NCI-H146 treated with DMSO at 0.1 percent for 48 hours (cell line): Measurements from ENCODE around the gene PSMD4.
"Not testable (repeated sequence)": the region's sequence is repeated elsewhere in the genome, so short reads cannot be mapped to it uniquely, and the experiment has no call there.

Experiments used
- DNase-seq: peaks from one replicate; lab custom pipeline; 2025; ENCODE audit not compliant: unreplicated experiment; lab: John Stamatoyannopoulos, UW

PSMD4 gene

DNA sequence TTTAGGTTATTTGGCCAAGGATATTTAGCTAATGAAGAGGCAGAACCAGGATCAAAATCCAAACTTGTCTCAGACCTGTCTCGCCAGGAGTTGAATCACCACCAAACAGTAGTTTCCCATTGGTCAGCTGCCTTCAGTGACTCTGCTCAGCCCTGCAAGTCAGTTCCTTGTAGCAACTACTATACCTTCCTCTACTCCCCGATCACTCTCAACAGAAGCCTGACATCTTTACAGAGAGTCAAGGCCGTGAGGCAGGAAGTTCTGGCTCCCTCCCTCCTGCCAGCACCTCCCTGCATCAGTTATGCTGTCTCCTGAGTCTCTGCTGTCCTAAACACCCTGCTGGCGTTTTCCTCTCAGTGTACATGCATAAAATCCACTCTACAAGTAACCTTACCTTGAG is 13.2 kb downstream of the PSMD4 start:
- DNase-seq: no peak

DNA sequence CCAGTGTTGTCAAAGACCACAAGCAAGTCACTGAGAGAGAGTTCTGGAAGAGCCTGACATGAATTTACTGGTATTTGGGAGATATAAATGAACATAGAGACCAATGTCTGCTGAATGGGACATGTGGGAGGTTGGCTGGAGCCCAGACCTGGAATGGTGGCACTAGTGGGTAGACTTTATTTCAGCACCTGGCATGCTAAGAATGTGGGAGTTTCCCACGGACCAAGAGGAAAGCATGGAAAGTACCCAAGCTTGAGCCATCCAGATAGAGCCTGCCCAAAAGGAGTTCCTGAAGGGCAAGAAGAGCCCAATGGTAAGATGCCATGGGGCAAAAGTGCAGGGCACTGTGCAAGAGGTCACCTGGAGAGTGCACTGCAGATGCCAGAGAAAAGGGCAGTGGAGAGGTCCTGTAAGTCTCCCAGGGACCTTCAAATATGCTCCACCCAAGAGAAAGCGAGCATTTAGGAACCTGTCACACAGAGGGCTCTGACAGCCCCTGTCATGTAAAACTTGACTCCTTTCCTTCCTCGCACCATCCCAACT is 19.5 kb downstream of the PSMD4 start:
- no peak for DNase-seq

DNA sequence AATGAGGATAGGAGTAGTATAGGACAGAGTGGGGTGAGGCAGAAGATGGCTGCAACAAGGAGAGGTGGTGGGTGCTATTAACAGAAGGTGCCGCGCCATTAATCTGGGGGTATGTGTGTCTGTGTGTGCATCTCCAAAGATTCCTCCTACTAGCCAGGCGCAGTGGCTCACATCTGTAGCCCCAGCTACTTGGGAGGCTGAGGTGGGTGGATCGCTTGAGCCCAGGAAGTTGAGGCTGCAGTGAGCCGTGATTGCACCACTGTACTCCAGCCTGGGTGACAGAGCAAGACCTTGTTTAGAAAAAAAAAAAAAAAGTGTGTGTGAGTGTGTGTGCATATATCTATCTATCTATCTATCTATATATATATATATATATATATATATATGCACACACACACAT is 20.8 kb downstream of the PSMD4 start:
- DNase-seq: not testable (repeated sequence)

GRCh38 chr1:151277249-151277648 is 22.7 kb downstream of the PSMD4 start:
- DNase-seq: no peak

- DNase-seq: peak; percentile 94
These were observed 26.9 kb downstream of the PSMD4 start for GRCh38 chr1:151281225-151281968.

- peak; percentile 99 for DNase-seq
These were observed 27.7 kb downstream of the PSMD4 start, which contains the start of gene ZNF687 for GRCh38 chr1:151281969-151282882. TSS of gene ZNF687 (plus strand) at chr1:151282299. CDS start at chr1:151286292, 3,993 bp downstream.

DNA sequence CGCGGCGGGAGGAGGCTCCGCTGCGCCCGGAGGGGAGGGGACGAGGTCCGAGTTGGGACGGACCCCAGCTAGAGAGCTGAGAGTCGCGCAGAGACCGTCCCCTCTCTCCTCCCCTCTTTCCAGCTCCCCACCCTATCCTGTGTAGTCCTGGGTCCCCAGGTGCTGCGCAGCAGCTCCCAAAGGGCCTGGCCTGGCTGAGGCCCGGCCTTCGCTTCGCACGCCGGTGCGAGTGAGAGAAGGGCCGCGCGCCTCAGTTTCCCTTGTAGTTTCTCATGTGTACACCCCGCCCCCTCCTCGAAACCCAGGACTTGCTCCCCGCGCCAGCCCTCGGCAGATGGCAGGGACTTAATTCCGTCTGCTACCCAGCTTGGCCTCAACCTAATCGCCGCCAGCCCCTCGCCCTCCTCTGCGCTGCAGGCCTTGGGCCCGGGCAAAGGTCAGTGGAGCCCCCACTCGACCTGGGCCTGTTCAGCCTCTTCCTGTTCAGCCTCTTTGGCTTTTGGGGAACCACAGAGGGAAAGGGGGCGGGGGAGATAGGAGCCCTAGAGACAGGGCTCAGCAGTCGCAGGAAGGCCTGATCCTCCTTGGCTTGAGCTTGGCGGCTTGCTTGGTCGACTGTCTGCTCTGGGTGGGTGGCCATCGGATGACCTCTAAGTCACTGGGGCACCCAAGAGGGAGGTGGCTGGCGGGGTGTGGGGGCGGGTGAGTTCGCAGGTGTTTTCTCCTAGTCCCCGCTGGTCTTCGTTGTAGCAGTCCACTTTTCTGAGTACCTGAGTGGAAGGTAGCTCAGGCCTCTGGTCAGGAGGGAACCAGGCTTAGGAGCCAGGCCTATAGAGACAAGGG is 28.6 kb downstream of the PSMD4 start:
- no peak for DNase-seq

- no peak for DNase-seq
These were observed 29.6 kb downstream of the PSMD4 start for GRCh38 chr1:151284013-151284577.

DNA sequence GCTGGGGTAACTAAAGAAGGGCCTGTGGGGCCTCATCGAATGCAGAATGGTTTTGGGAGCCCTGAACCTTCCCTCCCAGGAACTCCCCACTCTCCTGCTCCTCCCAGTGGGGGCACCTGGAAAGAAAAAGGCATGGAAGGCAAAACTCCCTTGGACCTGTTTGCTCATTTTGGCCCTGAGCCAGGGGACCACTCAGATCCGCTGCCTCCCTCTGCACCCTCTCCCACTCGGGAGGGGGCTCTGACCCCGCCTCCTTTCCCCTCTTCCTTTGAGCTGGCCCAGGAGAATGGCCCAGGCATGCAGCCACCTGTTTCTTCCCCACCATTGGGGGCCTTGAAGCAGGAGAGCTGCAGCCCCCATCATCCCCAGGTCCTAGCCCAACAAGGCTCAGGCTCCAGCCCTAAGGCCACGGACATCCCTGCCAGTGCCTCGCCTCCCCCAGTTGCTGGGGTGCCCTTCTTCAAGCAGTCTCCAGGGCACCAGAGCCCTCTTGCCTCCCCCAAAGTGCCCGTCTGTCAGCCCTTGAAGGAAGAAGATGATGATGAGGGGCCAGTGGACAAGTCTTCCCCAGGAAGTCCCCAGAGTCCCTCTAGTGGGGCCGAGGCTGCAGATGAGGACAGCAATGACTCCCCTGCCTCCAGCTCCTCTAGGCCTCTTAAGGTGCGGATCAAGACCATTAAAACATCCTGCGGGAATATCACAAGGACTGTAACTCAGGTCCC is 32.2 kb downstream of the PSMD4 start:
- DNase-seq: no peak

GRCh38 chr1:151287341-151287699 is 32.8 kb downstream of the PSMD4 start:
- DNase-seq: no peak

- no peak for DNase-seq
These were observed 33.4 kb downstream of the PSMD4 start for GRCh38 chr1:151287767-151288500.

DNA sequence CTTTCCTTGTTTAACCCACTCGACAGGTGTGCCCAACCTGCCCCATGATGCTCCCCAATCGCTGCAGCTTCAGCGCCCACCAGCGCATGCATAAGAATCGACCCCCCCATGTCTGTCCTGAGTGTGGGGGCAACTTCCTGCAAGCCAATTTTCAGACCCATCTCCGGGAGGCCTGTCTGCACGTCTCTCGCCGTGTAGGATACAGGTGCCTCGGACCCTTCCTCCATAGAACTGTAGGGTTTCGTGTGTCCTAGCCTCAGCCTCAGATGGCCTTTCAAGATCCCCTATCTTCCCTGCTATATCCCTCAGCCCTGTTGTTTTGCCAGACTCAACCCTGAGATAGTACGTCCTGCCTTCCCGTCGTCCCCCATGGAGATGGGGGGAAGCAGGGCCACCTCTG is 34.0 kb downstream of the PSMD4 start:
- DNase-seq: no peak

- DNase-seq: no peak
These were observed 34.8 kb downstream of the PSMD4 start for GRCh38 chr1:151289080-151289935.

- DNase-seq: no peak
These were observed 35.6 kb downstream of the PSMD4 start for GRCh38 chr1:151289991-151290708.

- no peak for DNase-seq
These were observed 36.3 kb downstream of the PSMD4 start for GRCh38 chr1:151290709-151291303.

GRCh38 chr1:151292207-151293030 is 37.9 kb downstream of the PSMD4 start:
- DNase-seq: no peak
